GM23338 (cell line): ENCODE results near the gene GALNT5.

Source experiments
- EZH2 ChIP-seq: fragments of 200-600 bp; sonication (generic); IDR thresholded peaks from one replicate; pipeline ENCODE4 v1.8.0; 2017; ENCODE audit warnings: antibody characterized with exemption, mild to moderate bottlenecking, low read depth; ENCODE audit not compliant: unreplicated experiment
- POLR2AphosphoS5 ChIP-seq: IDR thresholded peaks from 2 replicates; pipeline ENCODE4 v1.6.1; 2016; ENCODE audit warnings: antibody characterized with exemption, low read depth
- TF ChIP-seq, protein P1 (sequence below), 2 experiments: fragments of 200-600 bp in 1 of 2; sonication (generic) in 1 of 2; conservative IDR thresholded peaks; 2 replicates each; pipeline versions ENCODE4 v1.5.1 to v1.6.1; 2016 to 2017; ENCODE audit warnings: antibody characterized with exemption in 2 of 2, low read depth in 2 of 2, mild to moderate bottlenecking in 2 of 2, moderate library complexity in 1 of 2

DNA sequence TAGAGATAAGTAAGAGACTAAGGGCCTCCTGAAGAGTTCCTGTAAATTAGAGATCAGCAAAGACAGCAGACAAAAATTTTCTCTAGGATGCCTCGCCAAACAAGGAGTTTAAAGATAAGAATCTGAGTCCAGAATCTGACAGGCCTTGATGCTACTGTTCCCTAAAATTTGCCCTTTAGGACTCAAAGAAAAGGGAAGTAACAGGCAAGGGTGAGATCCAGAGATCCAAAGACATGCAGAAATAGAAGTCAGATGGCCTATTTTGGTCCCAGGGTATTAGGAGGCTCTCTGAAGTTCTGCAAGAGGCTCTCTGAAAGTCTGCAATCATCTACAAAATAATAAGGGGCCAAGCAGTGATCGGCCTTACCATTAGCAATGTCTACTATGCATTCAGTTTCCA is 33.0 kb downstream of the GALNT5 start:
- TF ChIP-seq EZH2 (no peak), POLR2AphosphoS5 (no peak)
- TF ChIP-seq, protein P1, sequence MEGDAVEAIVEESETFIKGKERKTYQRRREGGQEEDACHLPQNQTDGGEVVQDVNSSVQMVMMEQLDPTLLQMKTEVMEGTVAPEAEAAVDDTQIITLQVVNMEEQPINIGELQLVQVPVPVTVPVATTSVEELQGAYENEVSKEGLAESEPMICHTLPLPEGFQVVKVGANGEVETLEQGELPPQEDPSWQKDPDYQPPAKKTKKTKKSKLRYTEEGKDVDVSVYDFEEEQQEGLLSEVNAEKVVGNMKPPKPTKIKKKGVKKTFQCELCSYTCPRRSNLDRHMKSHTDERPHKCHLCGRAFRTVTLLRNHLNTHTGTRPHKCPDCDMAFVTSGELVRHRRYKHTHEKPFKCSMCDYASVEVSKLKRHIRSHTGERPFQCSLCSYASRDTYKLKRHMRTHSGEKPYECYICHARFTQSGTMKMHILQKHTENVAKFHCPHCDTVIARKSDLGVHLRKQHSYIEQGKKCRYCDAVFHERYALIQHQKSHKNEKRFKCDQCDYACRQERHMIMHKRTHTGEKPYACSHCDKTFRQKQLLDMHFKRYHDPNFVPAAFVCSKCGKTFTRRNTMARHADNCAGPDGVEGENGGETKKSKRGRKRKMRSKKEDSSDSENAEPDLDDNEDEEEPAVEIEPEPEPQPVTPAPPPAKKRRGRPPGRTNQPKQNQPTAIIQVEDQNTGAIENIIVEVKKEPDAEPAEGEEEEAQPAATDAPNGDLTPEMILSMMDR (conservative IDR thresholded peaks at IDR 0.05; ENCODE audit: low read depth in 2 of 2), result no peak
